Stimulated activated CD4-positive, alpha-beta T cell treated with anti-CD3 and anti-CD28 coated beads, Interleukin-15, amount 100 ng/mL, for 1 hour (primary cell): Measurements from ENCODE around the gene TOMM22.
A peak's percentile ranks its signal among the peaks of the same experiment; 100 is the strongest.
"Not testable (repeated sequence)": the region's sequence is repeated elsewhere in the genome, so short reads cannot be mapped to it uniquely, and the experiment has no call there.

ENCODE experiments used
- DNase-seq, 2 donors: peaks; one replicate each; pipeline ENCODE4 v3.0.0-alpha.2; 2020; ENCODE audit warnings: low read depth in 1 of 2, low spot score in 1 of 2

The TOMM22 gene

GRCh38 chr22:38681582-38682335 is at the start of gene TOMM22:
TOMM22 (plus strand) TSS chr22:38681957; CDS start chr22:38681979, 22 bp downstream.
- peak; percentile 65 to 71 for DNase-seq

GRCh38 chr22:38632528-38632927 is 49.2 kb upstream of the TOMM22 start:
- DNase-seq: no peak

GRCh38 chr22:38638216-38638615 is 43.5 kb upstream of the TOMM22 start:
- DNase-seq: no peak

GRCh38 chr22:38638728-38639127 is 43.0 kb upstream of the TOMM22 start:
- no peak for DNase-seq

- DNase-seq: no peak
These were observed 40.2 kb upstream of the TOMM22 start for GRCh38 chr22:38641476-38642040.

- DNase-seq: not testable (repeated sequence)
These were observed 37.5 kb upstream of the TOMM22 start for GRCh38 chr22:38644245-38644644.

- DNase-seq: no peak
These were observed 36.3 kb upstream of the TOMM22 start for GRCh38 chr22:38645430-38645829.

- no peak for DNase-seq
These were observed 31.8 kb upstream of the TOMM22 start for GRCh38 chr22:38649841-38650522.

GRCh38 chr22:38652859-38653258 is 28.9 kb upstream of the TOMM22 start:
- no peak for DNase-seq

- DNase-seq: no peak
These were observed 28.0 kb upstream of the TOMM22 start for GRCh38 chr22:38653741-38654140.

GRCh38 chr22:38655519-38656255 is 26.1 kb upstream of the TOMM22 start:
- DNase-seq: peak in 1 of 2 donors; percentile 0

GRCh38 chr22:38656256-38657044 is 25.3 kb upstream of the TOMM22 start, which contains the start of the genes CBY1 and FAM227A:
CBY1 (plus strand) TSS chr22:38656638; CDS start chr22:38668055, 11,417 bp downstream.
FAM227A (minus strand) TSS chr22:38656392; CDS start chr22:38650168, 6,224 bp downstream.
- peak; percentile 79 to 80 for DNase-seq

GRCh38 chr22:38657045-38657909 is 24.5 kb upstream of the TOMM22 start:
- peak in 1 of 2 donors; percentile 1 for DNase-seq

GRCh38 chr22:38674888-38675287 is 6.9 kb upstream of the TOMM22 start:
- DNase-seq: no peak

- no peak for DNase-seq
These were observed 5.9 kb upstream of the TOMM22 start for GRCh38 chr22:38675833-38676232.

- DNase-seq: no peak
These were observed 3.1 kb downstream of the TOMM22 start for GRCh38 chr22:38684895-38685294.

- DNase-seq: no peak
These were observed 4.0 kb downstream of the TOMM22 start for GRCh38 chr22:38685761-38686160.

- no peak for DNase-seq
These were observed 7.9 kb downstream of the TOMM22 start for GRCh38 chr22:38689651-38690050.

- no peak for DNase-seq
These were observed 12.3 kb downstream of the TOMM22 start for GRCh38 chr22:38694049-38694448.

GRCh38 chr22:38694940-38695339 is 13.2 kb downstream of the TOMM22 start:
- no peak for DNase-seq
